Prostate gland (tissue), 2 donors: ENCODE measurements around the gene EWSR1. TPM values are rescaled to one million over a fixed set of nuclear protein-coding genes. Genes with fewer than 3 reads are reported as not detected.

Experiments
- DNase-seq: peaks from one replicate; pipeline ENCODE4 v3.0.0-alpha.2; 2019; ENCODE audit warnings: low spot score
- H3K27ac ChIP-seq, 2 donors: fragments of 200-600 bp; sonication (generic); 2 replicates each; pipeline ENCODE4 v1.5.1; 2017 to 2019
- H3K27me3 ChIP-seq: fragments of 200-600 bp; sonication (generic); replicated peaks from 2 replicates; pipeline ENCODE4 v1.5.1; 2019; ENCODE audit not compliant: insufficient read depth
- H3K36me3 ChIP-seq, 2 donors: fragments of 200-600 bp; sonication (generic); 1 replicate in 1 of 2; 2 replicates in 1 of 2; pipeline versions ENCODE4 v1.5.1 to v1.8.1; 2017 to 2019
- H3K4me1 ChIP-seq: fragments of 200-600 bp; sonication (generic); replicated peaks from 2 replicates; pipeline ENCODE4 v1.5.1; 2019
- H3K4me3 ChIP-seq, 2 donors: fragments of 200-600 bp; sonication (generic); 2 replicates each; pipeline ENCODE4 v1.5.1; 2017 to 2019
- H3K9me3 ChIP-seq: fragments of 200-600 bp; sonication (generic); 2 replicates; pipeline ENCODE4 v1.5.1; 2017
- POLR2A ChIP-seq: fragments of 450-650 bp; IDR thresholded peaks from one replicate; pipeline ENCODE4 v1.6.1; 2016; ENCODE audit warnings: antibody characterized with exemption, mild to moderate bottlenecking
- POLR2AphosphoS5 ChIP-seq: sonication (generic); formaldehyde crosslinking; IDR thresholded peaks from one replicate; pipeline ENCODE4 v1.6.1; 2017; ENCODE audit warnings: antibody characterized with exemption
- WGBS: methylation state at CpG from one replicate; pipeline ENCODE4 v1.1.5; 2018; 5-methylcytosine and 5-hydroxymethylcytosine counted together
- intact Hi-C: fragments of 100-400 bp; cut with DNase I; formaldehyde crosslinking; loops from one replicate; pipeline ENCODE4 v1.14.2; 2022
- total RNA-seq, 2 donors: library from RNA; depleted of rRNA; stranded (reverse); fragments of >200 nt; gene quantifications; one replicate each; pipeline ENCODE4 v1.1.0, GENCODE V29; 2016
- TF ChIP-seq, protein P1 (sequence below), 4 experiments: fragments of 200-600 bp in 2 of 4; fragments of 450-650 bp in 2 of 4; sonication (generic) in 2 of 4; IDR thresholded peaks; 1 replicate in 3 of 4; 2 replicates in 1 of 4; pipeline ENCODE4 v1.5.1; 2016 to 2019; ENCODE audit warnings: antibody characterized with exemption in 4 of 4, mild to moderate bottlenecking in 2 of 4, moderate library complexity in 2 of 4

Gene EWSR1
- total RNA-seq, 2 donors from 2014 or later = 181 to 213 TPM

DNA sequence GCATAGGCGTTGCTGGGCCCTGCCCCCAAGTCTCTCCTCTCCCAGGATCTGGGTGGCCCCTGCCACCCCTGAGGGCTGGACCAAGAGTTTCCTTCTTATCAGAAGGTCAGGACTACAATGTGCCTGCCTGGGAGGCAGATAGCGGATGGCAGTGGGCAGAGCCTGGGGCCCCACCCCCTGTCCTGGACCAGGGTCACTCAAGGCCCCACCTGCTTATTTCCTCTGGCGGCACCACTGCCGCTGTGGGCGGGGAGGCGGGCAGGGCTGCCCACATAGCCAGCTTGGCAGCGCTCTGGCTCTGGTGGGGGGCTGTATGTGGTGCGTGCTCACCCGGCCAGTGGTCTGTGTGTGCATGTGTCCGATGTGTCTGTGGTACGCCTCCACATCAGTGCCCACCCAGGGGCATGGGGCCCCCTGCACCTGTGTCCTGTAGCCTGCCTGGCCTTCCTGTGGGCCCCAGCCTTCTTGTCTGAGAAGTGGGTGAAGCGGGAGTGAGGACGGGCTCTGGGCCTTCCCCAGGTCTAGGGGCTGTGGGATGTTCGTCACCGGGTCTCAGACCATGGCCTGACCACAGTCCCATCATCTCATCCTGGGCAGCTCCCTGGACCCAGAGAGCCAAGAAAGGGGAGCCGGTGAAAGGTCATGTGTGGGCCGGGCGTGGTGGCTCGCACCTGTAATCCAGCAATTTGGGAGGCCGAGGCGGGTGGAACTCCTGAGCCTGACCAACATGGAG lies 41.4 kb downstream of the EWSR1 start:
- H3K4me3 ChIP-seq = no peak overlapping the region

DNA sequence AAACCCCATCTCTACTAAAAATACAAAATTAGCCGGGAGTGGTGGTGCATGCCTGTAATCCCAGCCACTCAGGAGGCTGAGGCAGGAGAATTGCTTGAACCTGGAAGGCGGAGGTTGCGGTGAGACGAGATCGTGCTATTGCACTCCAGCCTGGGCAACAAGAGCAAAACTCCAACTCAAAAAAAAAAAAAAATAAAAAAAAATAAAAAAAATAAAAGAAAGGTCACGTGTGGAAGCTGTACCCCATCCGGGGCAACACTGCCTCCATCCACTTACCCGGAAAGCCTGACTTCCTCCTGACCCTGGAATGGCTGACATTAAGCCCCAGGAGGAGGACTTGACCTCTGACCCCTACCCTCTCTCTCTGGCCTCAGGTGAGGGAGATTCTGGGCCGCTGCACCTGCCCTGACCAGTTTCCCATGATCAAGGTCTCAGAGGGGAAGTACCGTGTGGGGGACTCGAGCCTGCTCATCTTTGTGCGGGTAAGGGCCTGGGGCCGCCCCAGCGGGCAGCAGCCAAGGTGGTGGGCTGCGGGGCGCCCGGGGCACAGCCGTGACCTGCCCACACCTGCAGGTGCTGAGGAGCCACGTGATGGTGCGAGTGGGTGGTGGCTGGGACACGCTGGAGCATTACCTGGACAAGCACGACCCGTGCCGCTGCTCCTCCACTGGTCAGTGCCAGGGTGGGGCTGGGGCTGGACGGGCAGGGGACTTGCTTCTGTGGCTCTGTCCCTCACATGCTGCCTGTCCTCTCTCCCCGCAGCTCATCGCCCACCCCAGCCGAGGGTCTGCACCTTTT lies 42.2 kb downstream of the EWSR1 start:
- peaks cover 37% of the 10 kb centered on the region for H3K4me1 ChIP-seq

More for the DNA sequence above, 41.4 kb downstream of the EWSR1 start:
- Histone ChIP-seq H3K36me3 (no peaks in the 10 kb centered on the region), H3K9me3 (no peaks in the 10 kb centered on the region), H3K27ac (peak overlapping the region in 1 of 2 donors; percentile 89), H3K4me1 (peaks cover 37% of the 10 kb centered on the region), H3K27me3 (no peaks in the 10 kb centered on the region)
- no peak for TF ChIP-seq POLR2A
- TF ChIP-seq, protein P1, sequence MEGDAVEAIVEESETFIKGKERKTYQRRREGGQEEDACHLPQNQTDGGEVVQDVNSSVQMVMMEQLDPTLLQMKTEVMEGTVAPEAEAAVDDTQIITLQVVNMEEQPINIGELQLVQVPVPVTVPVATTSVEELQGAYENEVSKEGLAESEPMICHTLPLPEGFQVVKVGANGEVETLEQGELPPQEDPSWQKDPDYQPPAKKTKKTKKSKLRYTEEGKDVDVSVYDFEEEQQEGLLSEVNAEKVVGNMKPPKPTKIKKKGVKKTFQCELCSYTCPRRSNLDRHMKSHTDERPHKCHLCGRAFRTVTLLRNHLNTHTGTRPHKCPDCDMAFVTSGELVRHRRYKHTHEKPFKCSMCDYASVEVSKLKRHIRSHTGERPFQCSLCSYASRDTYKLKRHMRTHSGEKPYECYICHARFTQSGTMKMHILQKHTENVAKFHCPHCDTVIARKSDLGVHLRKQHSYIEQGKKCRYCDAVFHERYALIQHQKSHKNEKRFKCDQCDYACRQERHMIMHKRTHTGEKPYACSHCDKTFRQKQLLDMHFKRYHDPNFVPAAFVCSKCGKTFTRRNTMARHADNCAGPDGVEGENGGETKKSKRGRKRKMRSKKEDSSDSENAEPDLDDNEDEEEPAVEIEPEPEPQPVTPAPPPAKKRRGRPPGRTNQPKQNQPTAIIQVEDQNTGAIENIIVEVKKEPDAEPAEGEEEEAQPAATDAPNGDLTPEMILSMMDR (IDR thresholded peaks at IDR 0.05) = no peak
- TF ChIP-seq POLR2AphosphoS5 = no peak
- intact Hi-C loops = no loop called here
- 81% methylated on average over 19 of the region's 21 CpGs for WGBS
- DNase-seq = no peak

DNA sequence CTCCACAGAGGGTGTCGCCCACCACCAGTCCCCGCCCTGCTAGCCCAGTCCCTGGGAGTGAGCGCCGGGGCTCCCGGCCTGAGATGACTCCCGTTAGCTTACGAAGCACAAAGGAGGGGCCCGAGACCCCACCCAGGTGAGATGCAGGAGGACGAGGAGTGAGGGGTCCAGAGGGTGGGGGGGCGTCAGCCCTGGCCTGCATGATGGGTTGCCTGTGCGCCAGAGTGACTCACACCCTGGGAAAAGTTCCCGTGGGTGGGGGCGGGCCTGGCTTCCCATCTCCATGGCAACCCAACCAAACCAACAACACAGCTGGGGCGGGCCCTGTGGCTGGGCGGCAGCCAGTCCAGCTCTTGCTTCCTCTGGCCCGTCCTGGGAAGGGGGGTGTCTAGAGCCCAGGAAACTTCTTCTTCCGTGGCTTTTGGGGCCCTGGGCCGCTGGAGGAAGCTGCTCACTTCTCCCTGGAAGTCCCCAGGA lies 42.8 kb downstream of the EWSR1 start:
- TF ChIP-seq, protein P1 (IDR thresholded peaks at IDR 0.05) = no peak
- peak; percentile 89 for TF ChIP-seq POLR2AphosphoS5
- intact Hi-C loops = no loop called here
- 9% methylated on average over 18 of the region's 18 CpGs for WGBS

More for the DNA sequence above, 42.2 kb downstream of the EWSR1 start:
- no peaks in the 10 kb centered on the region for H3K36me3 ChIP-seq
- H3K27ac ChIP-seq = peak overlapping the region; percentile 32 to 89
- no peak for TF ChIP-seq POLR2AphosphoS5
- TF ChIP-seq, protein P1 (IDR thresholded peaks at IDR 0.05) = no peak
- TF ChIP-seq POLR2A = no peak
- H3K27me3 ChIP-seq = no peaks in the 10 kb centered on the region
- DNase-seq = peak; percentile 45
- intact Hi-C loops = no loop called here
- no peaks in the 10 kb centered on the region for H3K9me3 ChIP-seq
- 65% methylated on average over 23 of the region's 28 CpGs for WGBS
- H3K4me3 ChIP-seq = no peak overlapping the region

DNA sequence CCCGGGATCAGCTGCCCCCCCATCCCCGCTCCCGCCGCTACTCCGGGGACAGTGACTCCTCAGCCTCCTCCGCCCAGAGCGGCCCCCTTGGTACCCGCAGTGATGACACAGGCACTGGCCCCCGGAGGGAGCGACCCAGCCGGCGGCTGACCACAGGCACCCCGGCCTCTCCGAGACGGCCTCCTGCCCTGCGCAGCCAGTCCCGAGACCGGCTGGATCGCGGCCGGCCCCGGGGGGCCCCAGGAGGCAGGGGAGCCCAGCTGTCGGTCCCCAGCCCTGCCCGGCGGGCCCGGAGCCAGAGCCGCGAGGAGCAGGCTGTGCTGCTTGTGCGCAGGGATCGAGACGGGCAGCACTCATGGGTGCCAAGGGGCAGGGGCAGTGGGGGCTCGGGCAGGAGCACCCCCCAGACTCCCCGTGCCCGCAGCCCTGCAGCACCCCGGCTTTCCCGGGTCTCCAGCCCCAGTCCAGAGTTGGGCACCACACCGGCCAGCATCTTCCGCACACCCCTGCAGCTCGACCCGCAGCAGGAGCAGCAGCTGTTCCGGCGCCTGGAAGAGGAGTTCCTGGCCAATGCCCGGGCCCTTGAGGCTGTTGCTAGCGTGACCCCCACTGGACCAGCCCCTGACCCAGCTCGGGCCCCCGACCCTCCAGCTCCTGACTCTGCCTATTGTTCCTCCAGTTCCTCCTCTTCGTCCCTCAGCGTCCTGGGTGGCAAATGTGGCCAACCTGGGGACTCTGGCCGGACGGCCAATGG lies 43.6 kb downstream of the EWSR1 start:
- Histone ChIP-seq H3K9me3 (no peaks in the 10 kb centered on the region), H3K27ac (peak overlapping the region; percentile 3 to 58), H3K36me3 (no peaks in the 10 kb centered on the region), H3K4me3 (no peak overlapping the region), H3K4me1 (peaks cover 37% of the 10 kb centered on the region), H3K27me3 (no peaks in the 10 kb centered on the region)
- TF ChIP-seq, protein P1 (IDR thresholded peaks at IDR 0.05) = no peak
- TF ChIP-seq POLR2A = no peak
- TF ChIP-seq POLR2AphosphoS5 = no peak
- intact Hi-C loops = no loop called here
- WGBS = 59% methylated on average over 29 of the region's 50 CpGs
- DNase-seq = no peak

More for the DNA sequence above, 42.8 kb downstream of the EWSR1 start:
- peak overlapping the region; percentile 32 to 58 for H3K27ac ChIP-seq
- H3K4me1 ChIP-seq = peaks cover 37% of the 10 kb centered on the region
- DNase-seq = peak; percentile 93
- H3K27me3 ChIP-seq = no peaks in the 10 kb centered on the region
- H3K36me3 ChIP-seq = no peaks in the 10 kb centered on the region
- H3K9me3 ChIP-seq = no peaks in the 10 kb centered on the region
- H3K4me3 ChIP-seq = no peak overlapping the region
